HEK293 (cell line): ENCODE results near the gene ACOT2.

Experiments used
- BCL6B ChIP-seq: fragments of 450-650 bp; formaldehyde crosslinking; IDR thresholded peaks from 2 replicates; pipeline ENCODE4 v1.5.1; 2017; ENCODE audit warnings: missing biosample characterization, missing genetic modification characterization
- KLF8 ChIP-seq: fragments of 450-650 bp; formaldehyde crosslinking; IDR thresholded peaks from 2 replicates; pipeline ENCODE4 v1.5.1; 2016; ENCODE audit warnings: missing biosample characterization, missing genetic modification characterization
- REST ChIP-seq: fragments of 450-650 bp; formaldehyde crosslinking; IDR thresholded peaks from 2 replicates; pipeline ENCODE4 v1.5.1; 2016; ENCODE audit warnings: missing biosample characterization, missing genetic modification characterization
- YY2 ChIP-seq: fragments of 450-650 bp; formaldehyde crosslinking; IDR thresholded peaks from 2 replicates; pipeline ENCODE4 v1.5.1; 2016; ENCODE audit warnings: missing biosample characterization, missing genetic modification characterization
- ZFHX2 ChIP-seq: fragments of 450-650 bp; formaldehyde crosslinking; conservative IDR thresholded peaks from 2 replicates; pipeline ENCODE4 v1.5.1; 2016; ENCODE audit warnings: missing biosample characterization, missing genetic modification characterization
- ZNF138 ChIP-seq: fragments of 450-650 bp; formaldehyde crosslinking; IDR thresholded peaks from 2 replicates; pipeline ENCODE4 v1.5.1; 2016; ENCODE audit warnings: missing biosample characterization, missing genetic modification characterization, borderline replicate concordance
- ZNF140 ChIP-seq: fragments of 450-650 bp; formaldehyde crosslinking; IDR thresholded peaks from 2 replicates; pipeline ENCODE4 v1.5.1; 2016; ENCODE audit warnings: missing biosample characterization, missing genetic modification characterization
- ZNF221 ChIP-seq: fragments of 450-650 bp; formaldehyde crosslinking; IDR thresholded peaks from 2 replicates; pipeline ENCODE4 v1.5.1; 2017; ENCODE audit warnings: missing biosample characterization, missing genetic modification characterization, borderline replicate concordance
- ZNF223 ChIP-seq: fragments of 450-650 bp; formaldehyde crosslinking; IDR thresholded peaks from 2 replicates; pipeline ENCODE4 v1.5.1; 2016; ENCODE audit warnings: missing biosample characterization, missing genetic modification characterization
- ZNF266 ChIP-seq: fragments of 450-650 bp; formaldehyde crosslinking; IDR thresholded peaks from 2 replicates; pipeline ENCODE4 v1.5.1; 2016; ENCODE audit warnings: missing biosample characterization, missing genetic modification characterization, low read depth
- ZNF302 ChIP-seq: fragments of 450-650 bp; formaldehyde crosslinking; IDR thresholded peaks from 2 replicates; pipeline ENCODE4 v1.5.1; 2016; ENCODE audit warnings: missing biosample characterization, missing genetic modification characterization, low read depth
- ZNF335 ChIP-seq: fragments of 450-650 bp; formaldehyde crosslinking; conservative IDR thresholded peaks from 2 replicates; pipeline ENCODE4 v1.5.1; 2016; ENCODE audit warnings: missing biosample characterization, missing genetic modification characterization
- ZNF394 ChIP-seq: fragments of 450-650 bp; formaldehyde crosslinking; IDR thresholded peaks from 2 replicates; pipeline ENCODE4 v1.5.1; 2016; ENCODE audit warnings: missing biosample characterization, missing genetic modification characterization, mild to moderate bottlenecking, moderate library complexity, borderline replicate concordance
- ZNF398 ChIP-seq: fragments of 450-650 bp; formaldehyde crosslinking; IDR thresholded peaks from 2 replicates; pipeline ENCODE4 v1.5.1; 2017; ENCODE audit warnings: missing biosample characterization, missing genetic modification characterization
- ZNF404 ChIP-seq: fragments of 450-650 bp; formaldehyde crosslinking; IDR thresholded peaks from 2 replicates; pipeline ENCODE4 v1.5.1; 2017; ENCODE audit warnings: missing biosample characterization, missing genetic modification characterization
- ZNF518A ChIP-seq: fragments of 450-650 bp; formaldehyde crosslinking; conservative IDR thresholded peaks from 2 replicates; pipeline ENCODE4 v1.5.1; 2016; ENCODE audit warnings: low read depth, missing biosample characterization, missing genetic modification characterization
- ZNF555 ChIP-seq: fragments of 450-650 bp; formaldehyde crosslinking; conservative IDR thresholded peaks from 2 replicates; pipeline ENCODE4 v1.5.1; 2017; ENCODE audit warnings: missing biosample characterization, mild to moderate bottlenecking, missing genetic modification characterization, inconsistent platforms
- ZNF580 ChIP-seq: fragments of 450-650 bp; formaldehyde crosslinking; IDR thresholded peaks from 2 replicates; pipeline ENCODE4 v1.5.1; 2016; ENCODE audit warnings: missing biosample characterization, missing genetic modification characterization
- ZNF585B ChIP-seq: fragments of 450-650 bp; formaldehyde crosslinking; IDR thresholded peaks from 2 replicates; pipeline ENCODE4 v1.5.1; 2016; ENCODE audit warnings: missing biosample characterization, missing genetic modification characterization
- ZNF623 ChIP-seq: fragments of 450-650 bp; formaldehyde crosslinking; IDR thresholded peaks from 2 replicates; pipeline ENCODE4 v1.5.1; 2016; ENCODE audit warnings: missing biosample characterization, missing genetic modification characterization
- ZNF626 ChIP-seq: fragments of 450-650 bp; sonication (Bioruptor Pico); formaldehyde crosslinking; IDR thresholded peaks from 2 replicates; pipeline ENCODE4 v1.5.1; 2018; ENCODE audit warnings: missing biosample characterization, missing genetic modification characterization, inconsistent platforms
- ZNF654 ChIP-seq: fragments of 450-650 bp; formaldehyde crosslinking; IDR thresholded peaks from 2 replicates; pipeline ENCODE4 v1.5.1; 2016; ENCODE audit warnings: low read depth, missing biosample characterization, missing genetic modification characterization

The ACOT2 gene

GRCh38 chr14:73594491-73594890, 25.5 kb downstream of the ACOT2 start (continued):
- TF ChIP-seq ZNF518A (tag by site-specific recombination): peak; percentile 72
- TF ChIP-seq KLF8 (tag by site-specific recombination): no peak
- no peak for TF ChIP-seq BCL6B (tag by site-specific recombination)
- TF ChIP-seq ZNF585B (tag by site-specific recombination): no peak
- peak; percentile 44; the same call in 1 of the 2 replicates for TF ChIP-seq ZNF404 (tag by site-specific recombination)
- TF ChIP-seq ZNF335 (tag by site-specific recombination): no peak
- peak; percentile 26; the same call in 1 of the 2 replicates for TF ChIP-seq ZNF140 (tag by site-specific recombination)
- TF ChIP-seq ZNF623 (tag by site-specific recombination): peak; percentile 50
- TF ChIP-seq ZNF654 (tag by site-specific recombination): no peak
- TF ChIP-seq ZNF580 (tag by site-specific recombination): no peak
- TF ChIP-seq ZNF223: no peak
- no peak for TF ChIP-seq YY2 (tag by site-specific recombination)
- no peak for TF ChIP-seq ZNF266 (tag by site-specific recombination)
- TF ChIP-seq ZFHX2 (tag by site-specific recombination): no peak
- TF ChIP-seq REST: 0 out of 2 replicates have a peak, but pooled peaks have one; percentile 30
- TF ChIP-seq ZNF394 (tag by site-specific recombination): peak; percentile 83
- TF ChIP-seq ZNF302: no peak
- no peak for TF ChIP-seq ZNF138 (tag by site-specific recombination)
- no peak for TF ChIP-seq ZNF221 (tag by site-specific recombination)
- TF ChIP-seq ZNF398: no peak
- 0 out of 2 replicates have a peak, but pooled peaks have one; percentile 16 for TF ChIP-seq ZNF555 (tag by site-specific recombination)
- no peak for TF ChIP-seq ZNF626
